Esophagus (tissue), 2 donors: ENCODE measurements around the gene USP49. TPM values are rescaled to one million over a fixed set of nuclear protein-coding genes. Genes with fewer than 3 reads are reported as not detected.

Experiments used
- H3K27ac ChIP-seq, 2 donors: one replicate each; pipeline ENCODE4 v1.5.1; 2013; ENCODE audit warnings: low read depth in 2 of 2, mild to moderate bottlenecking in 2 of 2, inconsistent platforms in 1 of 2, low read length in 1 of 2, moderate library complexity in 1 of 2
- H3K27me3 ChIP-seq, 2 donors: one replicate each; pipeline ENCODE4 v1.6.1; 2013; ENCODE audit warnings: low read length in 2 of 2, control low read depth in 1 of 2, mild to moderate bottlenecking in 1 of 2; ENCODE audit not compliant: insufficient read depth in 2 of 2, control insufficient read depth in 1 of 2
- H3K36me3 ChIP-seq, 2 donors: one replicate each; pipeline ENCODE4 v1.6.1; 2013; ENCODE audit warnings: low read length in 1 of 2; ENCODE audit not compliant: control insufficient read depth in 2 of 2, insufficient read depth in 2 of 2
- H3K4me1 ChIP-seq, 2 donors: one replicate each; pipeline ENCODE4 v1.6.1; 2013; ENCODE audit warnings: low read length in 1 of 2; ENCODE audit not compliant: control insufficient read depth in 2 of 2, insufficient read depth in 2 of 2
- H3K4me3 ChIP-seq, 2 donors: one replicate each; pipeline ENCODE4 v1.5.1; 2013; ENCODE audit warnings: low read length in 2 of 2, mild to moderate bottlenecking in 2 of 2, low read depth in 1 of 2, moderate library complexity in 1 of 2
- H3K9me3 ChIP-seq, 2 donors: one replicate each; pipeline ENCODE4 v1.6.1; 2013; ENCODE audit warnings: mild to moderate bottlenecking in 2 of 2, low read depth in 1 of 2, low read length in 1 of 2, moderate library complexity in 1 of 2; ENCODE audit not compliant: control insufficient read depth in 2 of 2, insufficient read depth in 1 of 2
- WGBS, 2 donors: extraction: QIAGEN DNeasy Blood & Tissue Kit; methylation state at CpG; one replicate each; pipeline ENCODE4 v1.1.7; 2013; 5-methylcytosine and 5-hydroxymethylcytosine counted together
- polyA plus RNA-seq, 2 donors: library from polyadenylated mRNA; stranded (reverse); fragments of 200-250 nt; gene quantifications; one replicate each; pipeline ENCODE4 v1.2.3, GENCODE V29; 2013
- donor health status: healthy with polysubstance abuse.
- donor health status: Bipolar disorder and iron deficiency.

USP49 gene
- polyA plus RNA-seq, 2 donors, result 0.69 to 1.0 TPM

- Histone ChIP-seq H3K9me3 (no peaks in the 10 kb centered on the region), H3K4me1 (no peaks in the 10 kb centered on the region), H3K36me3 (peaks cover 0 to 10% of the 10 kb centered on the region in 2 donors), H3K27ac (no peak overlapping the region), H3K4me3 (no peak overlapping the region), H3K27me3 (no peaks in the 10 kb centered on the region)
- WGBS, 2 donors, result 80 to 84% methylated on average over 2 of the region's 2 CpGs
Measured at GRCh38 chr6:41801380-41801779, 93.8 kb downstream of the USP49 start.

GRCh38 chr6:41799559-41799911, 95.6 kb downstream of the USP49 start:
- WGBS, 2 donors, result 81 to 84% methylated on average over 2 of the region's 2 CpGs
- Histone ChIP-seq H3K27ac (no peak overlapping the region), H3K4me1 (no peaks in the 10 kb centered on the region), H3K27me3 (no peaks in the 10 kb centered on the region), H3K4me3 (no peak overlapping the region), H3K36me3 (no peaks in the 10 kb centered on the region), H3K9me3 (no peaks in the 10 kb centered on the region)

GRCh38 chr6:41798901-41799558, 96.1 kb downstream of the USP49 start:
- WGBS, 2 donors, result 94 to 95% methylated on average over 7 of the region's 7 CpGs
- H3K27me3 ChIP-seq, result no peaks in the 10 kb centered on the region
- H3K27ac ChIP-seq, result no peak overlapping the region
- H3K36me3 ChIP-seq, result no peaks in the 10 kb centered on the region
- H3K4me3 ChIP-seq, result no peak overlapping the region
- no peaks in the 10 kb centered on the region for H3K9me3 ChIP-seq
- no peaks in the 10 kb centered on the region for H3K4me1 ChIP-seq

- no peak overlapping the region for H3K27ac ChIP-seq
- no peaks in the 10 kb centered on the region for H3K4me1 ChIP-seq
- peaks cover 0 to 3% of the 10 kb centered on the region in 2 donors for H3K36me3 ChIP-seq
- no peak overlapping the region for H3K4me3 ChIP-seq
- H3K9me3 ChIP-seq, result no peaks in the 10 kb centered on the region
- 81% methylated on average over 2 of the region's 2 CpGs for WGBS, 2 donors
- H3K27me3 ChIP-seq, result no peaks in the 10 kb centered on the region
Measured at GRCh38 chr6:41796474-41796873, 98.7 kb downstream of the USP49 start.

GRCh38 chr6:41791984-41792383, 103.2 kb downstream of the USP49 start:
- peaks cover 3 to 14% of the 10 kb centered on the region in 2 donors for H3K36me3 ChIP-seq
- peaks cover 0 to 3% of the 10 kb centered on the region in 2 donors for H3K4me1 ChIP-seq
- H3K27ac ChIP-seq, result no peak overlapping the region
- no peaks in the 10 kb centered on the region for H3K27me3 ChIP-seq
- no peaks in the 10 kb centered on the region for H3K9me3 ChIP-seq
- 83 to 85% methylated on average over 4 of the region's 4 CpGs for WGBS, 2 donors
- no peak overlapping the region for H3K4me3 ChIP-seq

GRCh38 chr6:41791305-41791704, 103.9 kb downstream of the USP49 start:
- H3K36me3 ChIP-seq, result peaks cover 3 to 14% of the 10 kb centered on the region in 2 donors
- H3K4me3 ChIP-seq, result no peak overlapping the region
- peaks cover 0 to 3% of the 10 kb centered on the region in 2 donors for H3K4me1 ChIP-seq
- H3K27ac ChIP-seq, result no peak overlapping the region
- WGBS, 2 donors, result 65 to 71% methylated on average over 1 of the region's 1 CpG
- no peaks in the 10 kb centered on the region for H3K27me3 ChIP-seq
- no peaks in the 10 kb centered on the region for H3K9me3 ChIP-seq

- H3K27me3 ChIP-seq, result no peaks in the 10 kb centered on the region
- H3K9me3 ChIP-seq, result no peaks in the 10 kb centered on the region
- H3K36me3 ChIP-seq, result peaks cover 3 to 16% of the 10 kb centered on the region in 2 donors
- 90 to 99% methylated on average over 1 of the region's 1 CpG for WGBS, 2 donors
- H3K4me1 ChIP-seq, result peaks cover 0 to 14% of the 10 kb centered on the region in 2 donors
- H3K27ac ChIP-seq, result no peak overlapping the region
- H3K4me3 ChIP-seq, result no peak overlapping the region
Measured at GRCh38 chr6:41790045-41790444, 105.1 kb downstream of the USP49 start.

- no peak overlapping the region for H3K4me3 ChIP-seq
- peaks cover 0 to 15% of the 10 kb centered on the region in 2 donors for H3K4me1 ChIP-seq
- 82 to 87% methylated on average over 3 of the region's 3 CpGs for WGBS, 2 donors
- peaks cover 3 to 16% of the 10 kb centered on the region in 2 donors for H3K36me3 ChIP-seq
- H3K27ac ChIP-seq, result no peak overlapping the region
- H3K27me3 ChIP-seq, result no peaks in the 10 kb centered on the region
- no peaks in the 10 kb centered on the region for H3K9me3 ChIP-seq
Measured at GRCh38 chr6:41789390-41789724, 105.8 kb downstream of the USP49 start.

- Histone ChIP-seq H3K27me3 (no peaks in the 10 kb centered on the region), H3K36me3 (peaks cover 3 to 16% of the 10 kb centered on the region in 2 donors), H3K4me3 (peak within 1 kb of the TSS; percentile 66 to 94), H3K9me3 (no peaks in the 10 kb centered on the region), H3K27ac (peak within 1 kb of the TSS; percentile 97 to 99), H3K4me1 (peaks cover 0 to 21% of the 10 kb centered on the region in 2 donors)
- 0 to 1% methylated on average over 55 of the region's 55 CpGs for WGBS, 2 donors
Measured at GRCh38 chr6:41787219-41787917, 107.8 kb downstream of the USP49 start, which contains the start of gene TOMM6. TOMM6 (plus strand) TSS chr6:41787694; CDS start chr6:41787698, 4 bp downstream.
